ENCODE data around the gene CPLX4. TPM values are rescaled to one million over a fixed set of nuclear protein-coding genes. Genes with fewer than 3 reads are reported as not detected.

CPLX4 gene
- total and polyA plus RNA-seq, 2 of the 8 experiments (the other 6 are each of a cell fraction or from before 2014, with no cell fraction given): not detected

- no peak overlapping the region for H4K91ac ChIP-seq (replicated peaks; ENCODE audit: insufficient read length, low read length)
- H2AFZ ChIP-seq (ENCODE audit: low read length): no peak overlapping the region
- no peak for TF ChIP-seq SIRT6 (IDR thresholded peaks at IDR 0.05; ENCODE audit: low read length)
- no peak for TF ChIP-seq TAF7 (optimal IDR thresholded peaks at IDR 0.05; ENCODE audit: borderline replicate concordance, low read depth, low read length)
- no peak for TF ChIP-seq CTCF (IDR thresholded peaks at IDR 0.05; ENCODE audit: control extremely low read depth in 1 of 3, insufficient read depth in 1 of 3, low read depth in 1 of 3, low read length in 3 of 3)
- no peak for TF ChIP-seq KDM4A (IDR thresholded peaks at IDR 0.05; ENCODE audit: low read depth, low read length, severe bottlenecking)
- no peak for TF ChIP-seq KDM1A (IDR thresholded peaks at IDR 0.05; ENCODE audit: borderline replicate concordance, low read length)
- no peak for TF ChIP-seq RNF2 (IDR thresholded peaks at IDR 0.05; ENCODE audit: borderline replicate concordance, low read depth, low read length, missing control alignments, poor library complexity, severe bottlenecking)
- no peak for TF ChIP-seq BRCA1 (IDR thresholded peaks at IDR 0.05; ENCODE audit: low read depth, low read length)
- no peak for TF ChIP-seq EZH2 (IDR thresholded peaks at IDR 0.05; ENCODE audit: low read depth, low read length, severe bottlenecking)
- TF ChIP-seq CHD1 (IDR thresholded peaks at IDR 0.05; ENCODE audit: low read depth, low read length): no peak
- no peak for TF ChIP-seq CREB1 (IDR thresholded peaks at IDR 0.05)
- no peak for TF ChIP-seq NRF1 (IDR thresholded peaks at IDR 0.05; ENCODE audit: low read depth, low read length)
- ChIA-PET POLR2A (ENCODE audit: partially characterized antibody) (no interaction called here), CTCF (ENCODE audit: partially characterized antibody) (interaction anchor here (1.3 to 4.9 kb wide), 3 partner anchors 42 to 52 kb away, joined by 3 to 25 read pairs (median 5); no protein-coding TSS in a partner anchor)
- H4K8ac ChIP-seq (ENCODE audit: extremely low read depth, insufficient read depth, low read length): no peak overlapping the region
- peaks cover 0 to 5% of the 10 kb centered on the region in 2 experiments for H4K20me1 ChIP-seq (replicated peaks in 1 of 2; ENCODE audit: control insufficient read depth in 1 of 2, insufficient read depth in 2 of 2, low read length in 2 of 2)
- no peaks in the 10 kb centered on the region for H3K79me1 ChIP-seq (ENCODE audit: low read depth, low read length)
- no peak overlapping the region for H3K4me3 ChIP-seq (ENCODE audit: extremely low read depth in 1 of 4, insufficient read depth in 2 of 4, low read depth in 3 of 4, low read length in 4 of 4)
- no peak overlapping the region for H3K18ac ChIP-seq (ENCODE audit: extremely low read depth, low read length)
- no peak overlapping the region for H3K27ac ChIP-seq (ENCODE audit: low read depth, low read length)
- DNase-seq (ENCODE audit: low read depth in 1 of 2, low spot score in 2 of 2) (no peak), FAIRE-seq (no peak)
- peaks cover 0 to 29% of the 10 kb centered on the region in 2 experiments; a peak in 3 of 4 replicates for H3K79me2 ChIP-seq (ENCODE audit: control insufficient read depth in 1 of 2, insufficient read depth in 2 of 2, low read length in 2 of 2)
- H3K9me3 ChIP-seq (ENCODE audit: insufficient read depth in 2 of 2, low read depth in 1 of 2, low read length in 1 of 2): no peaks in the 10 kb centered on the region
- H2BK120ac ChIP-seq (replicated peaks; ENCODE audit: low read depth, low read length): no peak overlapping the region
- no peak overlapping the region for H3K4ac ChIP-seq (replicated peaks; ENCODE audit: insufficient read length, low read depth, low read length)
- no peak overlapping the region for H2BK20ac ChIP-seq (ENCODE audit: low read length)
- H4K5ac ChIP-seq (ENCODE audit: insufficient read length, low read depth, low read length): no peak overlapping the region
- H3K14ac ChIP-seq (ENCODE audit: insufficient read length): no peak overlapping the region
- no peak overlapping the region for H3K56ac ChIP-seq (replicated peaks; ENCODE audit: insufficient read length, low read depth, low read length)
- H2AK5ac ChIP-seq (ENCODE audit: low read depth, low read length): no peak overlapping the region
- H2BK15ac ChIP-seq (ENCODE audit: low read length): no peak overlapping the region
- H2BK5ac ChIP-seq (ENCODE audit: low read depth, low read length): no peak overlapping the region
- 83% methylated on average over 3 of the region's 3 CpGs; no CpG with 5 or more reads in 1 of the 2 experiments for WGBS, 2 experiments (ENCODE audit: extremely low coverage in 1 of 2, insufficient coverage in 1 of 2, insufficient read length in 1 of 2, insufficient replicate concordance in 2 of 2, low coverage in 1 of 2, low lambda C conversion rate in 2 of 2, missing lambda C conversion rate in 1 of 2)
- H3K36me3 ChIP-seq (ENCODE audit: control insufficient read depth in 2 of 4, insufficient read depth in 4 of 4, low read length in 3 of 4): peaks cover 0 to 5% (median under 1%) of the 10 kb centered on the region in 4 experiments; a peak in 2 of 8 replicates
- H3K9ac ChIP-seq (replicated peaks in 1 of 4; ENCODE audit: extremely low read depth in 1 of 4, low read depth in 3 of 4, low read length in 3 of 4): no peak overlapping the region
- no peak overlapping the region for H3K23ac ChIP-seq (ENCODE audit: insufficient read length)
- peaks cover 0 to 9% (median 5%) of the 10 kb centered on the region in 4 experiments; a peak in 4 of 7 replicates for H3K27me3 ChIP-seq (replicated peaks in 1 of 4; ENCODE audit: control insufficient read depth in 3 of 4, extremely low read depth in 1 of 4, insufficient read depth in 3 of 4, low read length in 3 of 4)
- H3K4me2 ChIP-seq (ENCODE audit: insufficient read depth in 1 of 2, low read depth in 2 of 2, low read length in 2 of 2): no peak overlapping the region; a peak in 1 of 4 replicates
- H2BK12ac ChIP-seq (ENCODE audit: low read depth, low read length): no peak overlapping the region
- no peaks in the 10 kb centered on the region for H3K23me2 ChIP-seq (ENCODE audit: low read depth, low read length)
- no peaks in the 10 kb centered on the region; a peak in 2 of 7 replicates for H3K4me1 ChIP-seq (replicated peaks in 1 of 4; ENCODE audit: control insufficient read depth in 3 of 4, insufficient read depth in 4 of 4, low read length in 3 of 4)
Measured at GRCh38 chr18:59360381-59360780, 41.9 kb upstream of the CPLX4 start.

Data from H1 (cell line).